K562 (cell line): ENCODE data around the gene ST6GALNAC5. TPM values are rescaled to one million over a fixed set of nuclear protein-coding genes. Genes with fewer than 3 reads are reported as not detected.

Experiments
- ATAC-seq: fragments of 200-7000 bp; cut with Tn5 transposase; 3 replicates; pipeline ENCODE4 v1.9.1; 2020; ENCODE audit warnings: moderate library complexity
- BruUV-seq: library from RNA; stranded (reverse); fragments of 400-500 nt; replicated peaks from 2 replicates; lab custom pipeline; 2021; lab: Mats Ljungman, UMichigan
- CTCF ChIA-PET: fragments of 300-600 bp; formaldehyde crosslinking; extraction: SDS; loops from one replicate; lab custom pipeline; 2021; ENCODE audit warnings: low intra/inter-chr PET ratio; lab: Yijun Ruan, JAX
- POLR2A ChIA-PET: fragments of 300-600, 350-650 bp; sonication (Branson Sonifier 250); formaldehyde crosslinking; extraction: SDS; loops from one replicate; lab custom pipeline; 2021; ENCODE audit warnings: antibody characterized with exemption, inconsistent platforms; lab: Yijun Ruan, JAX
- DNase-seq, 4 experiments: peaks; one replicate each; pipeline versions ENCODE4 v3.0.0 to v3.0.0-alpha.2; 2011 to 2018; ENCODE audit warnings: low spot score in 3 of 4, mixed read lengths in 3 of 4; ENCODE audit errors: extremely low read depth in 1 of 4
- FAIRE-seq: peaks from 2 replicates; lab custom pipeline; 2011; peaks lifted over from hg19 to GRCh38; lab: Jason Lieb, UNC
- H2AFZ ChIP-seq: 2 replicates; pipeline ENCODE4 v1.6.0; 2011; ENCODE audit warnings: low read depth, low read length, control low read depth, inconsistent platforms
- H3K27ac ChIP-seq: fragments of 200-600 bp; 3 replicates; pipeline ENCODE4 v1.8.0; 2011; ENCODE audit warnings: low read depth, mild to moderate bottlenecking, control low read depth, inconsistent platforms, low read length, moderate library complexity, mixed read lengths; ENCODE audit errors: extremely low read depth
- H3K27me3 ChIP-seq, 2 experiments: fragments of 300-600 bp in 1 of 2; 2 replicates in 1 of 2; 3 replicates in 1 of 2; pipeline versions ENCODE4 v1.6.0 to v1.8.0; 2011; ENCODE audit warnings: inconsistent platforms in 2 of 2, low read length in 2 of 2, mild to moderate bottlenecking in 1 of 2, mixed read lengths in 1 of 2, moderate library complexity in 1 of 2; ENCODE audit not compliant: control insufficient read depth in 2 of 2, insufficient read depth in 2 of 2
- H3K36me3 ChIP-seq: fragments of 300-600 bp; 3 replicates; pipeline ENCODE4 v1.8.0; 2011; ENCODE audit warnings: mild to moderate bottlenecking, low read length, inconsistent platforms; ENCODE audit not compliant: control insufficient read depth, insufficient read depth
- H3K4me1 ChIP-seq, 2 experiments: fragments of 200-600 bp in 1 of 2; replicated peaks in 1 of 2; 2 replicates in 1 of 2; 3 replicates in 1 of 2; pipeline versions ENCODE4 v1.5.1 to v1.8.0; 2011; ENCODE audit warnings: inconsistent platforms in 2 of 2, low read length in 2 of 2, mild to moderate bottlenecking in 1 of 2, mixed read lengths in 1 of 2, moderate library complexity in 1 of 2; ENCODE audit not compliant: control insufficient read depth in 2 of 2, insufficient read depth in 2 of 2
- H3K4me2 ChIP-seq: 2 replicates; pipeline ENCODE4 v1.6.1; 2011; ENCODE audit warnings: low read length, control low read depth, inconsistent platforms, mixed read lengths; ENCODE audit not compliant: insufficient read depth
- H3K4me3 ChIP-seq: fragments of 200-600 bp; sonication (generic), shearing (Covaris generic); 2 replicates; pipeline ENCODE4 v1.5.1; 2016; ENCODE audit warnings: control low read depth, inconsistent platforms
- H3K79me2 ChIP-seq: fragments of 200-600 bp; 3 replicates; pipeline ENCODE4 v1.8.0; 2011; ENCODE audit warnings: low read length, inconsistent platforms; ENCODE audit not compliant: control insufficient read depth, insufficient read depth
- H3K9ac ChIP-seq, 2 experiments: 2 replicates each; pipeline versions ENCODE4 v1.6.0 to v1.6.1; 2011; ENCODE audit warnings: low read depth in 2 of 2, low read length in 2 of 2, control low read depth in 1 of 2, inconsistent platforms in 1 of 2, mild to moderate bottlenecking in 1 of 2, mixed read lengths in 1 of 2; ENCODE audit not compliant: insufficient read depth in 1 of 2
- H3K9me1 ChIP-seq: one replicate; pipeline ENCODE4 v1.6.0; 2011; ENCODE audit warnings: inconsistent platforms, mild to moderate bottlenecking, low read length, moderate library complexity; ENCODE audit not compliant: control insufficient read depth, insufficient read depth
- H3K9me3 ChIP-seq: replicated peaks from 2 replicates; pipeline ENCODE4 v1.5.1; 2011; ENCODE audit warnings: low read depth, low read length, inconsistent platforms; ENCODE audit not compliant: control insufficient read depth, insufficient read depth
- H4K20me1 ChIP-seq: replicated peaks from 2 replicates; pipeline ENCODE4 v1.6.1; 2011; ENCODE audit warnings: low read length, inconsistent platforms, mixed read lengths; ENCODE audit not compliant: control insufficient read depth, insufficient read depth
- BHLHE40 ChIP-seq: IDR thresholded peaks from 2 replicates; pipeline ENCODE4 v1.6.1; 2011; ENCODE audit warnings: low read length, improper control_type of control experiment
- CCNT2 ChIP-seq: IDR thresholded peaks from 2 replicates; pipeline ENCODE4 v1.6.1; 2011; ENCODE audit warnings: borderline replicate concordance, low read depth, mild to moderate bottlenecking, moderate library complexity, mixed read lengths, low read length; ENCODE audit not compliant: insufficient read length; ENCODE audit errors: extremely low read depth
- ERF ChIP-seq: fragments of 450-650 bp; formaldehyde crosslinking; IDR thresholded peaks from 2 replicates; pipeline ENCODE4 v1.4.0; 2020; ENCODE audit warnings: mild to moderate bottlenecking, mixed read lengths
- FOXJ2 ChIP-seq: fragments of 200-800 bp; sonication (Bioruptor generic); IDR thresholded peaks from 2 replicates; pipeline ENCODE4 v1.6.1; 2016; ENCODE audit warnings: missing genetic modification characterization, missing compliant biosample characterization
- HEY1 ChIP-seq: fragments of 250-450 bp; sonication (Bioruptor Pico); IDR thresholded peaks from 2 replicates; pipeline ENCODE4 v1.5.0; 2020; ENCODE audit warnings: mild to moderate bottlenecking, moderate library complexity, borderline replicate concordance
- HMG20A ChIP-seq: fragments of 450-650 bp; formaldehyde crosslinking; conservative IDR thresholded peaks from 2 replicates; pipeline ENCODE4 v1.4.0; 2020; ENCODE audit warnings: mild to moderate bottlenecking, mixed read lengths
- NR2C1 ChIP-seq, 2 experiments: fragments of 450-650 bp; IDR thresholded peaks; 2 replicates each; pipeline ENCODE4 v1.6.1; 2017; ENCODE audit warnings: mild to moderate bottlenecking in 2 of 2, antibody characterized with exemption in 1 of 2, inconsistent platforms in 1 of 2, missing compliant biosample characterization in 1 of 2, missing genetic modification characterization in 1 of 2
- PTTG1 ChIP-seq: fragments of 450-650 bp; IDR thresholded peaks from 2 replicates; pipeline ENCODE4 v1.6.1; 2016; ENCODE audit warnings: low read depth, mild to moderate bottlenecking, missing genetic modification characterization, missing compliant biosample characterization
- TAL1 ChIP-seq: fragments of 450-650 bp; IDR thresholded peaks from 2 replicates; pipeline ENCODE4 v1.6.1; 2016; ENCODE audit warnings: mild to moderate bottlenecking
- WGBS: fragments of 100-300 bp; shearing (Covaris generic); methylation state at CpG from one replicate; pipeline ENCODE4 v1.1.6; 2016; ENCODE audit warnings: low coverage, mixed read lengths; ENCODE audit not compliant: insufficient coverage; ENCODE audit errors: missing lambda C conversion rate; 5-methylcytosine and 5-hydroxymethylcytosine counted together
- in situ Hi-C: fragments of 300-500 bp; cut with MboI; formaldehyde crosslinking; loops from 4 replicates; pipeline ENCODE4 v1.15.0; 2018; ENCODE audit warnings: inconsistent platforms, mixed read lengths
- intact Hi-C: fragments of 100-400 bp; cut with micrococcal nuclease; formaldehyde crosslinking; loops from 2 replicates; pipeline ENCODE4 v1.14.2; 2022
- polyA plus RNA-seq, 8 experiments: library from polyadenylated mRNA; depleted of rRNA in 4 of 8; stranded (reverse) in 5 of 8; unstranded in 3 of 8; fragments of >200 nt; fragmentation: Nextera tagmentation in 2 of 8; fragmentation: Illumina TruSeq in 1 of 8; extraction: Ambion mirVana in 2 of 8; extraction: Trizol in 1 of 8; gene quantifications; 2 replicates each; pipeline versions ENCODE4 v1.2.1 to v1.2.3, GENCODE V29; 2011 to 2014; ENCODE audit warnings: inconsistent platforms in 1 of 8, missing spikeins in 1 of 8
- total RNA-seq, 7 experiments: library from RNA; depleted of rRNA in 6 of 7; stranded (reverse); fragments of >200 nt in 6 of 7; fragmentation: Illumina TruSeq in 2 of 7; extraction: Trizol in 2 of 7; gene quantifications; 2 replicates each; pipeline versions ENCODE4 v1.2.1 to v1.2.3, GENCODE V29; 2011 to 2021; ENCODE audit warnings: low replicate concordance in 1 of 7
- TF ChIP-seq, protein P1 (sequence below): sonication (generic); formaldehyde crosslinking; IDR thresholded peaks from 2 replicates; pipeline ENCODE4 v1.4.0; 2020; ENCODE audit warnings: mild to moderate bottlenecking, missing genetic modification reagents

Gene ST6GALNAC5
- total and polyA plus RNA-seq, 9 of the 15 experiments (the other 6 are each of a cell fraction or from before 2014, with no cell fraction given), result 0.04 to 0.14 TPM; not detected in 7

DNA sequence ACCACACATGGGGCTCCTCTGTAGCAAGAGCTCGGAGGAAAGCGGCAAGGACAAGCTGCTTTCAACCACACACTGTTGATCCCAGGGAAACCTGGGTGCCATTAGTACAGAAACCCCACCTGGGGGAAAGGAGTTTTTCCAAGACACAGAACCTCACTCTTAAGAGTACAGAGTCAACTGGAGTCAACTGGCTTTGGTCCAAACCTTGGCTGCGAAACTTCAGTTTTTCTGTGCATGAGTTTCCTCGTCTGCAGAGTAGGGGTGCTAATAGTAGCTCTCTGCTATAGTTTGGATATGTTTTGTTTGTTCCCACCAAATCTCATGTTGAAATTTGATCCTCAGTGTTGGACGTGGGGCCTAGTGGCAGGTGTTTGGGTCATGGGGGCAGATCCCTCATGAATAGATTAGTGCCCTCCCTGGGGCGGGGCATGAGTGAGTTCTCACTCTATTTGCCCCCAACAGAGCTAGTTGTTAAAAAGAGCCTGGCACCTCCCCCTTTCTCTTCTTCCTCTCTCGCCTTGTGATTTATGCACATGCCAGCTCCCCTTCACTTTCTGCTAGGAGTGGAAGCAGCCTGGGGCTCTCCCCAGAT is 190.8 kb downstream of the ST6GALNAC5 start:
- BruUV-seq, result no TSS peak
- H3K27me3 ChIP-seq, result no peaks in the 10 kb centered on the region; a peak in 1 of 5 replicates
- no peak overlapping the region for H2AFZ ChIP-seq
- no peak overlapping the region for H3K27ac ChIP-seq
- no peak overlapping the region for H3K4me2 ChIP-seq
- no peak for FAIRE-seq
- no peaks in the 10 kb centered on the region for H3K9me3 ChIP-seq
- POLR2A ChIA-PET, result no interaction called here
- ATAC-seq, result no peak
- no peak for DNase-seq
- intact Hi-C loops (no loop called here), in situ Hi-C loops (no loop called here)
- no peak overlapping the region for H3K4me3 ChIP-seq
- no peaks in the 10 kb centered on the region for H3K9me1 ChIP-seq
- H3K9ac ChIP-seq, result no peak overlapping the region
- no peaks in the 10 kb centered on the region for H3K4me1 ChIP-seq
- no peaks in the 10 kb centered on the region for H3K36me3 ChIP-seq
- no peak for TF ChIP-seq CCNT2
- TF ChIP-seq HEY1 (CRISPR knock-in tag), result no peak
- TF ChIP-seq ERF (CRISPR knock-in tag), result no peak
- TF ChIP-seq FOXJ2 (tag), result no peak
- no peak for TF ChIP-seq BHLHE40
- TF ChIP-seq, protein P1, sequence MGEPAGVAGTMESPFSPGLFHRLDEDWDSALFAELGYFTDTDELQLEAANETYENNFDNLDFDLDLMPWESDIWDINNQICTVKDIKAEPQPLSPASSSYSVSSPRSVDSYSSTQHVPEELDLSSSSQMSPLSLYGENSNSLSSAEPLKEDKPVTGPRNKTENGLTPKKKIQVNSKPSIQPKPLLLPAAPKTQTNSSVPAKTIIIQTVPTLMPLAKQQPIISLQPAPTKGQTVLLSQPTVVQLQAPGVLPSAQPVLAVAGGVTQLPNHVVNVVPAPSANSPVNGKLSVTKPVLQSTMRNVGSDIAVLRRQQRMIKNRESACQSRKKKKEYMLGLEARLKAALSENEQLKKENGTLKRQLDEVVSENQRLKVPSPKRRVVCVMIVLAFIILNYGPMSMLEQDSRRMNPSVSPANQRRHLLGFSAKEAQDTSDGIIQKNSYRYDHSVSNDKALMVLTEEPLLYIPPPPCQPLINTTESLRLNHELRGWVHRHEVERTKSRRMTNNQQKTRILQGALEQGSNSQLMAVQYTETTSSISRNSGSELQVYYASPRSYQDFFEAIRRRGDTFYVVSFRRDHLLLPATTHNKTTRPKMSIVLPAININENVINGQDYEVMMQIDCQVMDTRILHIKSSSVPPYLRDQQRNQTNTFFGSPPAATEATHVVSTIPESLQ (CRISPR knock-in tag), result no peak
- TF ChIP-seq HMG20A (CRISPR knock-in tag), result no peak
- TF ChIP-seq TAL1, result no peak
- no peak for TF ChIP-seq PTTG1 (tag)
- TF ChIP-seq NR2C1 (IDR thresholded peaks at IDR 0.05), result no peak
- no peak for TF ChIP-seq NR2C1 (tag; IDR thresholded peaks at IDR 0.05)
- no peaks in the 10 kb centered on the region for H3K79me2 ChIP-seq
- CTCF ChIA-PET, result no interaction called here
- WGBS, result 0% methylated on average over 6 of the region's 7 CpGs
- no peaks in the 10 kb centered on the region for H4K20me1 ChIP-seq
